ENCODE data around the gene BAHD1.

DNA sequence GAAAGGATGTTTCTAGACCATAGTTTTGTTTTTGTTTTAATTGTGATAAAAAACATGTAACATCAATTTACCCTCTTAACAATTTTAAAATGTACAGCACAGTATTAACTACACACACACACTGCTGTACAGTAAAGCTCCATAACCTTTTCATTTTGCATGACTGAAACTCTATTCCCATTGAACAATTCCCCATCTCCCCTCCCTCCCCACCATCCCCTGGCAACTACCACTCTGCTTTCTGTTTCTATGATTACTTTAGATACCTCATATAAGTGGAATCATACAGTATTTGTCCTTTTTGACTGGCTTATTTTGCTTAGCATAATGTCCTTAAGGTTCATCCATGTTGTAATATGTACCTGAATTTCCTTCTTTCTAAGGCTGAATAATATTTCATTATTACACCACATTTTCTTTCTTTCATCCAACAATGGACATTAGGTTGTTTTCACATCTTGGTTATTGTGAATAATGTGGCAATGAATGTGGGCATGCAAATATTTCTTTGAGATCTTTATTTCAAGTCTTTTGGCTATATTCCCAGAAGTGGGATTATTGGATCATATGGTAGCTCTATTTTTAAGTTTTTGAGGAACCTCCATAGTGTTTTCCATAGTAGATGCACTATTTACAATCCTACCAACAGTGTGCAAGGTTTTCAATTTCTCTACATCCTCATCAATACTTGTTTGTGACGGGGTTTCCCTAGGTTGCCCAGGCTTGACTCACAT, 40.8 kb downstream of the BAHD1 start:
- TF ChIP-seq, protein P1, sequence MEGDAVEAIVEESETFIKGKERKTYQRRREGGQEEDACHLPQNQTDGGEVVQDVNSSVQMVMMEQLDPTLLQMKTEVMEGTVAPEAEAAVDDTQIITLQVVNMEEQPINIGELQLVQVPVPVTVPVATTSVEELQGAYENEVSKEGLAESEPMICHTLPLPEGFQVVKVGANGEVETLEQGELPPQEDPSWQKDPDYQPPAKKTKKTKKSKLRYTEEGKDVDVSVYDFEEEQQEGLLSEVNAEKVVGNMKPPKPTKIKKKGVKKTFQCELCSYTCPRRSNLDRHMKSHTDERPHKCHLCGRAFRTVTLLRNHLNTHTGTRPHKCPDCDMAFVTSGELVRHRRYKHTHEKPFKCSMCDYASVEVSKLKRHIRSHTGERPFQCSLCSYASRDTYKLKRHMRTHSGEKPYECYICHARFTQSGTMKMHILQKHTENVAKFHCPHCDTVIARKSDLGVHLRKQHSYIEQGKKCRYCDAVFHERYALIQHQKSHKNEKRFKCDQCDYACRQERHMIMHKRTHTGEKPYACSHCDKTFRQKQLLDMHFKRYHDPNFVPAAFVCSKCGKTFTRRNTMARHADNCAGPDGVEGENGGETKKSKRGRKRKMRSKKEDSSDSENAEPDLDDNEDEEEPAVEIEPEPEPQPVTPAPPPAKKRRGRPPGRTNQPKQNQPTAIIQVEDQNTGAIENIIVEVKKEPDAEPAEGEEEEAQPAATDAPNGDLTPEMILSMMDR (IDR thresholded peaks at IDR 0.05), result no peak
- TF ChIP-seq SP1 (CRISPR knock-in tag; conservative IDR thresholded peaks at IDR 0.05), result no peak
- no peak for TF ChIP-seq JUN (CRISPR knock-in tag; IDR thresholded peaks at IDR 0.05)
- no peak for TF ChIP-seq TEAD4 (CRISPR knock-in tag; IDR thresholded peaks at IDR 0.05)
- no peak for TF ChIP-seq ZNF416 (CRISPR knock-in tag; IDR thresholded peaks at IDR 0.05)
- TF ChIP-seq, protein P2, sequence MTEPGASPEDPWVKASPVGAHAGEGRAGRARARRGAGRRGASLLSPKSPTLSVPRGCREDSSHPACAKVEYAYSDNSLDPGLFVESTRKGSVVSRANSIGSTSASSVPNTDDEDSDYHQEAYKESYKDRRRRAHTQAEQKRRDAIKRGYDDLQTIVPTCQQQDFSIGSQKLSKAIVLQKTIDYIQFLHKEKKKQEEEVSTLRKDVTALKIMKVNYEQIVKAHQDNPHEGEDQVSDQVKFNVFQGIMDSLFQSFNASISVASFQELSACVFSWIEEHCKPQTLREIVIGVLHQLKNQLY (CRISPR knock-in tag; IDR thresholded peaks at IDR 0.05), result no peak
- TF ChIP-seq, protein P3, sequence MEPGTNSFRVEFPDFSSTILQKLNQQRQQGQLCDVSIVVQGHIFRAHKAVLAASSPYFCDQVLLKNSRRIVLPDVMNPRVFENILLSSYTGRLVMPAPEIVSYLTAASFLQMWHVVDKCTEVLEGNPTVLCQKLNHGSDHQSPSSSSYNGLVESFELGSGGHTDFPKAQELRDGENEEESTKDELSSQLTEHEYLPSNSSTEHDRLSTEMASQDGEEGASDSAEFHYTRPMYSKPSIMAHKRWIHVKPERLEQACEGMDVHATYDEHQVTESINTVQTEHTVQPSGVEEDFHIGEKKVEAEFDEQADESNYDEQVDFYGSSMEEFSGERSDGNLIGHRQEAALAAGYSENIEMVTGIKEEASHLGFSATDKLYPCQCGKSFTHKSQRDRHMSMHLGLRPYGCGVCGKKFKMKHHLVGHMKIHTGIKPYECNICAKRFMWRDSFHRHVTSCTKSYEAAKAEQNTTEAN (CRISPR knock-in tag; IDR thresholded peaks at IDR 0.05), result no peak
- no peak for TF ChIP-seq ESRRA (CRISPR knock-in tag; IDR thresholded peaks at IDR 0.05; ENCODE audit: borderline replicate concordance)

All from WTC11 (cell line).